ENCODE data around the gene DBNDD2.

- TF ChIP-seq CTCF (IDR thresholded peaks at IDR 0.05) (no peak), EZH2 (IDR thresholded peaks at IDR 0.05) (no peak), EZH2phosphoT487 (IDR thresholded peaks at IDR 0.05) (no peak)
Observed at GRCh38 chr20:45433976-45434375, 25.9 kb downstream of the DBNDD2 start.

All from neural progenitor cell (in vitro differentiated cells).